ENCODE measurements around the gene SH3RF3.

Gene SH3RF3

DNA sequence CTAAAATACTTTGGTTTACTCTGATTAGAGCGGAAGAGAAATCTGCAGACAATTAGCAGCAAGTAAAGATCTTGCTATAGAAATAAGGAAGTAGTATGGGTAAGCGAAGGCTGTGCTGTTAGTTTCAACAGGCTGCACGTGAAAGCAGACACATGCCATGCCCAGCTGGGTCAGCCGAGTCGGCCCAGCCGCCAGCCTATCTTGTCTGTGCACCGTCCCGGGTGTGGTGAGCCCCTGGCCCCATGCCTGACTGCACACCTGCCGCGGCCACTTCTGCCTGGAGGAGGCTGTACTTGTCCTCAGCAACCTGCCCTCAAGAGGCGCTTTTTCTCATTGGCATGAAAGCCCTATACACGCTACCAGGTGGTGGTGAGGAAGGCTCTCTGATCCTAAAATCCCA is 299.3 kb downstream of the SH3RF3 start:
- DNase-seq (ENCODE audit: low read depth in 2 of 2, low spot score in 1 of 2), result no peak

DNA sequence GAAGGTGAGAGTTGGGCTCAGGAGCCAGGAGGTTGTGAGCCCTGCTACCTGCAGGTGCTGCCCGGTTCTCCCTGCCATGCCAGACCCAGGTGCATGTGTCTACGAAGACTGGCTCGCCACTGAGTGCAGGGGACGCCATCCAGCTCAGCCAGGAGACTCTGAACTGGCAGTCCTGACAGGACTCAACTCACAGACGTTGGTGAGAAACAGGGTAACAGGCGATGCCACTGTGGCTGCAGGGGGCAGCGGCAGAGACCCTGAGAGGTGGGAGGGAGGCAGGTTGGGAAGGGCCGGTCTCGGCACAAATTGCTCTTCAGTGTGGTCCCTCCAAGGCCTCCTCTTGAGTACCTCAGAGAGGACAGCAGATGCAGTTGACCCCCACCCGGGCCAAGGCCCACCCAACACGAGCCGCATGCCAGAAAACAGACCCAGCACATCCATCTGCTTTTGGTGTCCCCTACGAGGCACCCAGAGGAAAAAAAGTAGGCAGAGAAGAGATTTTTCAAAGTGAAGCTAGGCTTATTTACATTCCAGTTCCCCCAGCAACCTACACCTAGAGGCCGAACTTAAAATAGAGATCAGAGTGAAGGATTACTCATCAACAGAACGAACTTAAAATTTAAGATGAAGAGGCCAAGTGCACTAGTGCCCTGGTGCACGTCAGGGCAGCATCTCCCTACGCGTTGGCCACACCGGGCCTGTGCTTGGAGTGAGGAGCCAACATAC is 300.0 kb downstream of the SH3RF3 start:
- no peak for DNase-seq (ENCODE audit: low read depth in 2 of 2, low spot score in 1 of 2)

DNA sequence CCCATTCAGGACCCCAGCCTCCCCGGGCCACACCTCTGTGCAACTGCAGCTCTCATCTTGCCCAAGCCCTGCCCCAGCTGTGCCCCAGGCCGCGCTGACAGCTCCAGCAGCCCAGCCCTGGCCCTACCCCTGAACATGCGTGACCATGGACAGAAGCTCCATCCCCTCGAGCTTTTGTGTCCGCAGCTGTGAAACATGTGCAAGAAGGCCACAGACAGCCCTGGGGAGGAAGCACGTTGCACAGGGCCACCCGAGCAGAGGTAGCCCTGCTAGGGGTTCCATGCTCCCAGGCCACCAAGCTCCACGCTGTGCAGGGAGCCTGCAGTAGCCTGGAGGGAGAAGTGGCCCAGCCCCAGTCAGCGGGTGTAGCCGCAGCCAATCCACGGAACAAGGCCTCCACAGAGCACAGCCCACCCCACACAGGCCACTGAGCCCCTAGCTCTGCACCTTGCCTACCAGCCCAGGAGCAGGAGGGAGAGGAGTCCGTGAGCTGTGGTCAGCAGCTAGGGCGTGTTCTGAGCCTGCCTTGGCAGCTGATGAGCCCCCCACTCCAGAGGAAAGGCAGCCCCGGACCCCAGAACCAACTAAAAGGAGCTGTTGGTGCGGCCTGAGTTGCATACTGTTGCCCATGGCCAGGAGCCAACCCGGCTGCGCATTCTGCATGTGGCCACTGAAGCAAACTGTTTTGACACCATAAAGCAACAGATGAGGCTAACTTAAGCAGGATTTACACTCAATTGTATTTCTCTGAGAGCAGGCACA is 300.7 kb downstream of the SH3RF3 start:
- DNase-seq (ENCODE audit: low read depth in 2 of 2, low spot score in 1 of 2), result no peak

DNA sequence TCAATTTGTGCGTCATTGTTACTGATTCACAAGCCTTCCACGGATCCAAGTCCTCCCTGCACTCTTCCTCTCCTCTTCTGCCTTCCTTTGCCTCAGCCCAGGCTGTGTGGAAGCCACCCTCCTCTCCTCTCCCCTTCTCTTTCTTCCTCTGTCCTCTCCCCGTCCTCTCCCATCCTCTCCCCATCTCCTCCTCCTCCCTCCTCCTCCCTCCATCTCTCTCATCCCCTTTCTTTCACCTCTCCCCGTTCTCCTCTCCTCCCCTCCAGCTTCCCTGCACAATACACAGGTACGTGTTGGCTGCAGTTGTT is 301.3 kb downstream of the SH3RF3 start:
- DNase-seq (ENCODE audit: low read depth in 2 of 2, low spot score in 1 of 2), result no peak

DNA sequence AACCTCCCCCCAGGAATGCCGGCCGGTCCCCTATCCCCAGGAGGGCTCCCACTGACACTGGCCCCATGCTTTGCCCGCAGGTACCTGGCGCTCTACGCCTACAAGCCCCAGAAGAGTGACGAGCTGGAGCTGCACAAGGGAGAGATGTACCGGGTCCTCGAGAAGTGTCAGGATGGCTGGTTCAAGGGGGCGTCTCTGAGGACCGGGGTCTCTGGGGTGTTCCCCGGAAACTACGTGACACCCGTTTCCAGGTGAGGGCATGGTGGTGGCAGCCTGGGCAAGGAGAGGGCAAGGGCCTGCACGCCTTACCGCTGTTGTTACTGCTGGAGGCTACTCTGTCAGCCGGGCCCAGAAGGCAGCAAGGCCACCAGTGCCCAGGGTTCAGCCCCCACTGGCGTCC is 303.4 kb downstream of the SH3RF3 start:
- DNase-seq (ENCODE audit: low read depth in 2 of 2, low spot score in 1 of 2), result no peak

DNA sequence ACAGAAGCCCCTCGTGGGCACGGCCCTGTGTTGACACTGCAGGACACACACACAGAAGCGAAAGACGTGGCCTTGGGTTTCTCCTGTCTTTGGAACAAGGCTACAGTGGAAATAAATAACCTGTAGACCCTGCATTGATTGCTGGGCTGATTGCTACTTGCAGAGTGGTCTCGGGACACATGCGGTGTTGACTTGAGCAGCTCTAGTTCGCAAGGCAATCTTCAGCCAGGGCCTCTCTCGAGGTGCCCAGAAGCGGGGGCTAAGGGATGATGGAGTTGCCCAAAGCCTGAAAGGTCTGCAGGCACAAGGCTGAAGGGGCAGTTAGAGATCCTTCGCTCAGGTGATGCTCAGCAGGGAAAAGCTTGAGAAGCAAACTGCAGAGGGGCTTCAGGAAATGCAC is 304.5 kb downstream of the SH3RF3 start:
- DNase-seq (ENCODE audit: low read depth in 2 of 2, low spot score in 1 of 2), result no peak

DNA sequence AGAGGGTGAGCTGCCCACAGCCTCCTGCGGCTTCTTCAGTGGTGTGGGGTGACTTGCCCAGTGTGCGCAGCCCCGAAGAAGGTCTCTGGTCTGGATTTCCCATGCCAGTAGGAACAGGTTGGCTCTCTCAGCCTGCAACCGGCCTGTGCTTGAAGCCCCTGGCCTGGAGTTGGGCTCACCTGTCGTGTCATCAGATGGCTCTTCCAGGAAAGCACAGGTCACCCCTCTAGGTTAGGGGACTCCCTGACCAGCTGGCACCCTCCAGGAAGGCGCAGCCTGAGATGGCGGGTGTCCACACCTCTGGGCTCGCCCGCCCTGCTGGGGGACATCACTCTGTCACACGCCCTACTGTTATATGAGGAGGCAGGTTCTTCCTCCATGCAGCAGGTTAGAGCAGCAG is 304.9 kb downstream of the SH3RF3 start:
- DNase-seq (ENCODE audit: low read depth in 2 of 2, low spot score in 1 of 2), result no peak

DNA sequence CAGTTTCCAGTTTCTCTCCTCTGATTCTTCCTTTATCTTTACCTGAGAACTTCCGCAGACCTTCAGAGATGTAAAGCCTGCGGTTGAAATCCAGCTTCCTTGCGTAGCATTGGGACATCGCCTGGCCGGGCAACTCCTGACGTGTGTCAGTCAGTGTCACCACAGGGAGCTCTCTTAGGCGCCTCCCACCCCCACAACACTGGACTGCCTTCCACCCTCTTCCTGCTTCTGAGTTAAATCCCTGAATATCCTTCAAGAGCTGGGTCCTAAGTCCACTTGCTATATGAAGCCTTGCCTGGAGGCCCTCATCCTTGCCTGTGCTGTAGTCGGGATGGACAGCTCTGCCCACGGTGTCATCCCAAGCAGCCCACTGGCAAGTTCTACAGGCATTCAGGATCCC is 305.3 kb downstream of the SH3RF3 start:
- no peak for DNase-seq (ENCODE audit: low read depth in 2 of 2, low spot score in 1 of 2)

DNA sequence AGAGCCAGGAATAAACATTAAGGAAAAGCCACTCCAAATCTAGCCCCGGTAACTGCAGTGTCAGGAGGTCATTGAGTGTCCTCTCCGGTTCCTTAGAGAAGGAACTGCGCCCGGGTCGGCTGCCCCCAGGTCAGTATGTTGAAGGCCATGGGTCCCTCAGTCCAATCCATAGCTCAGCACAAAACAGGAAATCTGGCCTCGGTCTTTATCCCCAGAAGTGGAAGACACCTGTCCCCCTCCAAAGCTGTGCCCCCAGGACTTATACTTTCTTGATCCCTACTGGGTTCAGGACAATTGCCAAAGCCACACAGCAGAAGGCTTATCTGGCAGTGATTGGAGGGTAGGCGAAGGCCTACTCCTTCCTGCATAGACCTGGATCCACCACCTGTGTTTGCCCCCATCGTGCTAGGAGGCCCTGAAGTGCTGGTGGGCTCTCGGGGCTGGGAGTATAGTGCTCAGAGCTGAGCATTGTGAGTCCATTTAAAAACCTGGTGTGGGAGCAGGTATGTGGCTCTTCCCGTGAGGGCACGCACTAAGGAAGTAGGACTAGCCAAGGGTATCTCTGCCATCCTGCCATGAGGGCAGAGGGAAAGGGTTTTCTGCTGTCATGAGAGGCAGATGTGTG is 306.2 kb downstream of the SH3RF3 start:
- DNase-seq (ENCODE audit: low read depth in 2 of 2, low spot score in 1 of 2), result no peak

DNA sequence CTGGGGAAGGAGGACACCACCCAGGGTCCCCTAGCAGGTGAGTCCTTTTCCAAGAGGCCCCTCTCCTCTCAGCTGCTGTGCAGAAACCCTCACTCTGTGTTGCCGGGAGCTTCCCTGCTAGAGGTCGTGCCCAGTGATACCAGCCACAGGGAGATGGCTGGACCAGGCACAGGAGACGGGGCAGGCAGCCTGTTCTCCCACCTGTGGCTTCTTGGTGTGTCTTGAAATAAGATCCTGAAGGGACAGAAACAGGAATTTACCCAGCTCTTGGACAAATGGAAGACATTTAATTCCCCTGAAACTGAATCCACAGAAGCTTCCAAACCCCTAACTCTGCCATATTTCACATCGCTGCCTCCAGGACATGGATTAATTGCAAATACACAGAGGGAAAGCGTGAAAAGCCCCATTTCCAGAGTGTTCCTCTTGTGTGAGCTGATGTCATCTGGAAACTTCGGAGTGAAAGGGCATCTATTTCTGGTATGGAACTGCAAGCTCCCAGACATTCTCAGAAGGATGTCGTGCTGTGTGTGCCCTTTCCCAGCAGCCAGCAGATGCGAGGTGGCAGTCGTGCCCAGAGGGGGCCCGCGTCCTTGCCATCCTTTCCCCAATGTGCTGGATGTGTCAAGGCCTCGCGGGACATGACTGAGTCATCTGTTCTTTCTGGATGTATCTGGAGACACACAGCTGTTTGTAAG is 307.0 kb downstream of the SH3RF3 start:
- no peak for DNase-seq (ENCODE audit: low read depth in 2 of 2, low spot score in 1 of 2)

DNA sequence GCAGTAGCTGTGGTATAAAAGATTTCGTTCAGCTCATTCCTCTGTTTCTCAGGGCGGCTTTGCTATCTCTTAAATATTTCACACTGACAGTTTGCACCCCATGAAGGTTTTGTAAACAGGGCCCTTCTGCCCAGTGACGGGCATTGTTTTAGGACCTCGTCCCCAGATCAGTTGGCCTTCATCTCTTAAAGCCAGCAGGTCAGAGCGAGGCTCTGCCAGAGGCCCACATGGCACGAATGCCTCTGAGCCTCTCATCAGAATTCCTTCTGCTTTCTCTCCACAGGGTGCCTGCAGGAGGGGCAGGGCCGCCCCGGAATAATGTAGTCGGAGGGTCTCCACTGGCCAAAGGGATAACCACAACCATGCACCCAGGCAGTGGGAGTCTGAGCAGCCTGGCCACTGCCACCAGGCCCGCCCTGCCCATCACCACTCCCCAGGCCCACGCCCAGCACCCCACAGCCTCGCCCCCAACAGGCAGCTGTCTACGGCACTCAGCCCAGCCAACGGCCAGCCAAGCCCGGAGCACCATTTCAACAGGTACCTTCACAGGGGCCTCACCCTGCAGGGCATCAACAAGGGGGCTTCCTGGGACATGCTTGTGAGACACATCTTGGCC is 307.7 kb downstream of the SH3RF3 start:
- no peak for DNase-seq (ENCODE audit: low read depth in 2 of 2, low spot score in 1 of 2)

DNA sequence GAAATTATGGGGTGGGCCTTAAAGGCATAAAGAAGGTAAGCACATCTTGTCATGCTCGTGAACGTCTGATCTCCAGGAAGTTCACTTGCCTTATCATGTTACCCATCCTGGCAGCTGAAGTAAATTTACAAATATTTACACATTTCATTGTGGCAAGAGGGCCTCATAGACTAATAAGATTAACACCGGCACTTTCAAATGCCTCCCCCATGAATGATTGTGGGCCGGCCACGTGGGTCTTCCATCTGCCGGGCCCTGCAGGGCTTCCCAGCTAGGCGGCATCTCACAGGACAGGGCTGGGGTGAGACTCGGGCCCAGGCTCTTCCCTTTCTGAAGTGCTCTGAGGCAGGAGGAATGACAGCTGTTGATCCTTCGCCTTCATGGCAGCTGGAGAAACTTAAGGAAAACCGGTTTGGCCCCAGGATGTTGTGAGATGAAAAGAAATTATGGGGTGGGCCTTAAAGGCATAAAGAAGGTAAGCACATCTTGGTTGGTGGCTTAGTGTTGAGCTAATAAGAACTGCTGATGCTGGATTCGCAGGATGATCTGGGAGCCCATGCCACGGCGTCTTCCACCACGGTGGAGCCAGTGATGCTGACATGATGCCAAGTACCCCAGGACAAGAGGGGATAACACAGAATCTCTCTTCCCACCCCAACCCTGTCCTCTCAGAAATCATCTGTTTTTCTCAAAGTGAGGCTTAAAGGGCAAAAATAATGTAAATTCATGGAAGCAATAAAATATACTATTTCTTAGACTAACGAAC is 308.5 kb downstream of the SH3RF3 start:
- DNase-seq (ENCODE audit: low read depth in 2 of 2, low spot score in 1 of 2), result no peak

DNA sequence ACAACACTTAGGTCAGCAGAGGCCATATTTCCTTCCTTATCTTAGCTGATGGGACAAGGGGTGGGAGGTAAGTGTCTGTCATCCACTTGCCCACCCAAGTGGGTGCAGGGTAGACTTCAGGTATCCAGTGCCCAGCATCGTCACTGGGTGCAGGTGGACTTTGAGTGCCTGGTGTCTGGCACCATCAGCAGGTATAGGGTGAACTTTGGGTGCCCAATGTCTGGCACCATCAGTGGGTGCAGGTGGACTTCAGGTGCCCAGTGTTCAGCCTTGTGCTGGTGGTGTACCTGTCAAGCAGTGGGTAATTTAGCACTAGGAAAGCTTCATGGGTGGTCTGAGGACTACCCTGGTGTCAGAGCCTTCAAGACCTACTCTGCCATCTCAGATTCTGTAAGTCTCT is 309.1 kb downstream of the SH3RF3 start:
- no peak for DNase-seq (ENCODE audit: low read depth in 2 of 2, low spot score in 1 of 2)

DNA sequence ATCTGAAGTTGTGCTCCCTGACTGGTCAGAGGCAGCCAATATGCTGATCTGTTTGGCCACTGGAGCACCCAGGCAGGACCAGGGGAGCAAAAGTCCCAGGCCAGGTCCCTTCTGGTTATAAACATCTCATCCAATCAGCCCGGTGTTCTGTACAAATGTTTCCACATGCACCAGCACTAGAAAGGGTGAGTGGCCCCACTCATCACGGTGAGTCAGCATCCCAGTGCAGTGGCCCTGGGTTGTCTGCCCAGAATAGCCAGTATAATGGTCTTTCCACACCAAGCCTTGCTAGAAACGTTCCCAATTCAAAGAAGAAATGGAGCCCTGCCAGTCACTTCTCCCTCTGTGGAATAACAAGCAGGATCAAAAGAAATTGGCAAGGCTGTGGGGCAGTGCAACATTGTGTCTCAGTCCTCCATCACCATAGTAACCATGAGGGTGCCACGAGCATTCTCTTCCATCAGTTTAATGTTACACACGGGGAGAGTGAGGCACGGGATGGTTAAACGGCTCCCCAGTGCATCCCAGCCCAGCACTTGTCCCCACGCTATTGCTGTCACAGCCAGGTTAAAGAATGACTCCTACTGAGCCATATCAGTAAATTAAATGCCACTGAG is 309.9 kb downstream of the SH3RF3 start:
- no peak for DNase-seq (ENCODE audit: low read depth in 2 of 2, low spot score in 1 of 2)

DNA sequence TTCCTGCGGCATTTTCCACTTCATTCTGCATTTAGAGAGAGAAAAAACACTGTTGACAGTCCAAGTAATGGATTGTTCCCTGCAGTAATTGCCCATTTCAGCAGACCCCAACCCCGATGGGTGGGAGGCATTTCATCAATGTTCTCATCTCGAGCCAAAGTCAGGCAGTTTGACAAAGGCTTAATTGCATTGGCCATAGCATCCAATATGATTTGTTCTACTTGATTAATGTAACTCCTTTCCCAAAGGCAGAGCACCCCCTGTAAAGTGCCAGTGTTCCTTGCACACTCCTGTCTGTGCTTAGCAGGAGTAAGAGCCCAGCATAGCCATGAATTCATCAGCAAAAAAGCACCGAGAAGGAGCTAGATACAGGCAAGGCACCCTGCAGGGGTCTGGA is 310.4 kb downstream of the SH3RF3 start:
- no peak for DNase-seq (ENCODE audit: low read depth in 2 of 2, low spot score in 1 of 2)

DNA sequence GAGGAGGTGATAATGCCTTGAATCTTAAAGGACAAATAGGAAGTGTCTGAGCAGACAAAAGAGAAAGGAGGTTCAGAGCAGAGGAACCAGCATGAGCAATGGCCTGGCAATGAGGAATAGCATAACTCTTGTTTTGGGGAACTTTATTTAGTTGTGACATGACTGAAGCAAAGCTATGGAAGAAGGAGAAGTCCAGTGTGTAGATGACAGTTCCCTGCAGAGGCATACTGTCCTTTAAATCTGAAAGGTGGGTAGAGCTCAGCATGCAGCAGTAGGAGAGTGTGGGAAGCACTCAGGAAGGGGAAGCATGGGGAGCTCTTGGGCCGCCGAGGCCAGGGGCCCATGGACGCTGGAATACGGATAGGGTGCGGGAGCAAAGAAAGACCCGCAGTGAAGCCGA is 311.0 kb downstream of the SH3RF3 start:
- no peak for DNase-seq (ENCODE audit: low read depth in 2 of 2, low spot score in 1 of 2)

DNA sequence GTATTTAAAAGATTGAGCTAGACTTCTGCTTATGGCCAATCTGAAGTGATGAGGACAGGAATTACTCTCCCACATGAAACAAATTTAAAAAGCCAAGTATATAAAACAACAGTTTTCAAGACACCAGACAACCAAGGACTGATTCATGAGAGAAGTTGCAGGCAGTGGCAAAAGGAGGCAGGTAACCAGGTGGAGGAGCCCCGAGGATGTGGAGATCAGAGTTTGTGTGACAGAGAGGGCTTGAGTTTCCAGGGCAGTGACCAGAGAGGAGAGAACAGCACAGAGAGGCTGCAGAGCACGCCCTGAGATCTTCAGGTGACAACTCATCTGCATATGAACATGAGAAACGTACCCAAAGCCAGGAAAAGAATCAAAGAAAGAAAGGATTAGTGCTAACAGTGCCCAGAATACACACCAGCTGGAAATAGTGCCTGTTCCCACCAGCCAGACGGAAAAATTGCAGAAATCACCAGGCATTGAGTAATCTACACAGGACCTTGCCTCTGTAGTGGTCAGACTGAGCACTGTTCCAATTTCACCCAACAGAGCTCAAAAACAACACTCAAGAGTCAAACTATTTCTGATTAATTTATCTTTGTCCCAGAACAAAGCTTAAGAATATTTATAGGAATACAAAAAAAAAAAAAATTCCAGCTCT is 311.6 kb downstream of the SH3RF3 start:
- no peak for DNase-seq (ENCODE audit: low read depth in 2 of 2, low spot score in 1 of 2)

DNA sequence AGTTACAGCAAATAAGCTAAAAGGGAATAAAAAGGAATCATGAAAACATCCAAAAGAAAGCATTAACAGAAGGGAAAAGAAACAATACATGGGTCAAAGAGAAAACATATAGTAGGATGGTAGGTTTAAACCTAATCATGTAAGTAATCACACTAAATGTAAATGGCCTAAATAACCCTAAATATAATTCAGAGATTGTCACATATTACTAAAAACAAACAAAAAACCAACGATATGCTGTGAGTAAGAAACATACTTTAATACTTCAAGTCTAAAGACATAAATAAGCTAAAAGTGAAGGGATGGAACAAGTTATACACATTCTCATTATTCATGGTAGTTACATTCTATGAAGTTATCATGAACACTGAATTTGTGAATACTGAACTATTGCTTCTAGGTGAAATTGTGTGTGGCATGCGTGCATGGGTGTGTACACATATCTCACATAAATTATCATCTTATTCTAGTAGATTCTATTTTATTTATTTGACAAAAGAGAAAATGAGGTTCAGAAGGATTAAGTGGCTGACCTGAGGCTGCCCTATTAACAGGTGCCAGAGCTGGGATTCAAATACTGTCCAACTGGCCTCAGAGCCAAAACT is 313.8 kb downstream of the SH3RF3 start:
- no peak for DNase-seq (ENCODE audit: low read depth in 2 of 2, low spot score in 1 of 2)

DNA sequence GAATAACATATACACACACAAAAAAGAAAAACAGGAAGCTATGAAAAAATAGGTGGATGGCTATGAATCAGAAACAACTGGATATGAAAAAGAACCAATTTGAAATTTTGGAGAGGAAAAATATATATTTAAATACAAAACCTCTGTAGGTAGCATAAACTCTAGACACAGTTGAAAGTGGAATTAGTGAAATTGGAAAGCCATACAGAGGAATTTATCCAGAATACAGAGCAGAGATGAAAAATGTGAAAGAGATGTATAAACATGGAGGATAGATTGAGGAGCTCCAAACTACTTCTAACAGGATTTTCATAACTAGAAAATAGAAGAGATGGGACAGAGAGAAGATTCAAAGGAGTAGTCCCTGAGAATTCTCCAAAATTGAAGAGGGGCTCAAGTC is 315.9 kb downstream of the SH3RF3 start:
- no peak for DNase-seq (ENCODE audit: low read depth in 2 of 2, low spot score in 1 of 2)

Measured in stimulated activated CD8-positive, alpha-beta memory T cell treated with anti-CD3 and anti-CD28 coated beads, Interleukin-4, amount 100 ng/mL, for 4 hours (primary cell).